ENCODE data around the gene SSTR4.

SSTR4 gene

DNA sequence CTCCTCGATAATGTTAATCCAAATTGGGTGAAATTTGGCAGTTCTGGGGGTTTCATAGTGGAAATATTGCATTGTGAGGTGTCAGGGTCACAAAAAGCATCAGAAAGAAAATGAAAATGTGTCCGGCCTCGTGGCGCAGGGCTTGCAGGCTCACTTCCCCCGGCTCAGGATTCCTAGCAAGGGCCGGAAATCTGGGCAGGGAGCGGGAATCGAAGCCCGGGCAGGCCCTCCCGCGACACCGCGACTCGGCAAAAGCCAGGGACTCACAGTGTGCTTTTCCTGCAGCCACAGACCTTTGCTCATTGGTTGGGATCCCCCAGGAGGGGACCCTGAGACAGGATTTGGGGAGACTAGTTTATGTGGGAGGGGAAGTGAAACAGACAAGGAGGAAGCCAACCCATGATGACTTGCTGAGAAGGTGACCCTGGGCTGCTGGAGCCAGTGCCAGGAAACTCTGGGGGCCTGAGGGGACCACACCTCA is 51.9 kb downstream of the SSTR4 start:
- no peak for DNase-seq (ENCODE audit: low read depth)

DNA sequence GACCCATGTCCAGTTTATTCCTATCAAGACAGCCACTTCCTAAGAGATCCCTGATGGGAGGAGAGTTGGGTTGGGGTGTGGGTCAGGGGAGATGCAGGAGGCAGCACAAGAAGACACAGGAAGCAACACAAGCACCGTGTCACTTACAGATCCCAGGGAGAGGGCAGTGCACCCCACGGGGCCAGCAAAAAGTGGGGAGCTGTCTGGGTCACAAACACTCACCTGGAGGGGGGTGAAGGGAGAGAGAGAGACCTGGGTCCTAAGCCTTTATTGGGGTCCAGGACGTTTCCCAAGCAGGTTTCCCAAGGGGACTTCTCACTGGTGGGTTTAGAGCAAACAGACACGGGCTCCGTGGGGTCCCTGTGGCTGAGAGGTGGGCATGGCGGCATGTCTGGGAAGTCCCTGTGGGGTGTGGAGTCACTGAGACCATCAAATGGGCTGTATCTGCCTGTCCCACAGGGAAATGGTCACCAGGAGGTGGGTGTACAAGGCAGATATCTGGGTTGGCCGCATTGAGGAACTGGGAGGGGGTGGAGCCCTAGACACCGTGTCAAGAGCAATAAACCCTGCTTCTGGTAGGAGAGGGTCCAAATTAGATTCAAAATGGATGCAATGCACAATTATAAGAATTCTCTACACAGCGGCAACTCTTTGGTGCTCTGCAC is 52.6 kb downstream of the SSTR4 start:
- no peak for DNase-seq (ENCODE audit: low read depth)

All from stimulated activated CD4-positive, alpha-beta T cell treated with anti-CD3 and anti-CD28 coated beads, Interleukin-2, amount 100 ng/mL, for 4 hours (primary cell).